HG03378 (cell line): ENCODE data around the gene CRY2.
A peak's percentile ranks its signal among the peaks of the same experiment; 100 is the strongest.

Experiments
- ATAC-seq: cut with Tn5 transposase; IDR thresholded peaks from one replicate; pipeline ENCODE4 v1.9.1; 2021; ENCODE audit warnings: mild to moderate bottlenecking, moderate library complexity; ENCODE audit not compliant: unreplicated experiment

The CRY2 gene

DNA sequence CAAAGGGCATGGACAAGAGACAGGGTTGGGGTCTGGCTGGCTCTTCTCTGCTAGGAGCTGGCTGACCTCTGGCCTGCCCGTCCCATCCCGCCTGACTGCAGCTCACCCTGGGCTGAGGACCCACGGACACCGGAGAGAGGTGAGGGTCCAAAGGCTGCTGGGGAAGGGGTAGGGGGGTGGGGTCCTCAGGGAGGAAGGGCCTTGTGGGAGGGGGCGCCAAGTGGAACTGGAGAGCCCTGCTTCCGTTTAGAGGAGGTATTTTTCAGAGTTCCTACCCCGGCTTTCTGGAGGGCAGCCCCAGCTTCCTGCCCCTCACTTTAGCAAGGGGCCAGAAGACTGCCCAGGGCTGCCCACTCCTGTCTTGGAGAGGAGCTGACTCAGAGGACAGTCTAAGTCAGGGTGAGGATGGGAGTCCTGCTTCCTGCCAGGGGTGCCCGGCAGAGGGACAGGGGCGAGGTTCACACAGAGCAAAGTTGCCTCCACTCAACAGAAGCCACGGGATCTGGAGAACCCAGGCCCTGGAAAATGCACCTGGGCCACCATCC, 82.3 kb downstream of the CRY2 start:
- no peak for ATAC-seq

- ATAC-seq, result peak; percentile 94
Observed at GRCh38 chr11:45930031-45930794, 82.9 kb downstream of the CRY2 start.

DNA sequence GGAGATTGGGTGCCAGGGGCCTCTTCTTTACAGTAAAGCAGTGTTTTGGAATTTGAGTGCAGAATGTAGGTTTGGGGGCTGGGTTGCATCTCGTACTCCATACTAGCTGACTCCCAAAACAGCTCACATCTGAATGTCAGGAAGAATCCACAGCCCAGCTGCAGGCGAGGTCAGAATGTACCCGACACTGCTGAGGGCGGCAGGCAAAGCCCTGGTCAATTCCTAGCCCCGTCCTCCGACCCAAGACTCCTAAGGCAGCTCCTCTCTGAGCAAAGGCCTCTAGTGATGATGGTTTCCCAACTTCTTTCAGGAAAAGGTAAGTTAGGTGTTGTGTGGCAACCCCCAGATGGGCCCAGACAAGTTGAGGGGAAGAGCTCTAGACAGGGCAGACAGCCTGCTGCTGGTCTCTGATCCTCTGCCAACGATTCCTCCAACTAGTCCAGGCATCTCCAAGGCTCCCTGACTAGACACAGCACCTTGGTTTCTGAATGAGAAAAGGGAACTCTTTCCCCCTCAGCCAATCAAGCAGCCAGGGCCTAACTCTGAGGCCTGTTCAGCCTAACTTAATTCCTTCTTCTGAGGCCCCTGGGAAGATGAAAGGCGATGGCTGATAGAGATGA, 83.8 kb downstream of the CRY2 start:
- no peak for ATAC-seq

- ATAC-seq, result no peak
Observed at GRCh38 chr11:45931739-45932138, 84.5 kb downstream of the CRY2 start.

GRCh38 chr11:45932217-45932616, 84.9 kb downstream of the CRY2 start:
- no peak for ATAC-seq
